ENCODE data around the gene DAB1. TPM values are rescaled to one million over a fixed set of nuclear protein-coding genes. Genes with fewer than 3 reads are reported as not detected.
"Not testable (repeated sequence)": the region's sequence is repeated elsewhere in the genome, so short reads cannot be mapped to it uniquely, and the experiment has no call there.

DAB1 gene
- total RNA-seq, 4 donors from 2014 or later = under 0.01 to 5.9 (median 0.61) TPM

- intact Hi-C loops (cut with DNase I; ENCODE audit: low total_unique reads) = no loop called here
- H3K4me1 ChIP-seq = no peaks in the 10 kb centered on the region
- no peaks in the 10 kb centered on the region for H3K36me3 ChIP-seq
- no peak overlapping the region for H3K4me3 ChIP-seq
- TF ChIP-seq POLR2A (IDR thresholded peaks at IDR 0.05) (no peak), CTCF (IDR thresholded peaks at IDR 0.05) (no peak)
- DNase-seq = no peak
- H3K27me3 ChIP-seq = no peaks in the 10 kb centered on the region
- H3K27ac ChIP-seq = no peak overlapping the region
- H3K9me3 ChIP-seq = no peaks in the 10 kb centered on the region
Observed at GRCh38 chr1:57344265-57344664, 79.6 kb downstream of the DAB1 start.

GRCh38 chr1:57343298-57343915 lies 80.5 kb downstream of the DAB1 start:
- DNase-seq; H3K36me3 ChIP-seq; H3K9me3 ChIP-seq; H3K27me3 ChIP-seq; H3K4me3 ChIP-seq; intact Hi-C loops (cut with DNase I; ENCODE audit: low total_unique reads); H3K4me1 ChIP-seq; H3K27ac ChIP-seq: not testable (repeated sequence)

- DNase-seq = no peak
- Histone ChIP-seq H3K36me3 (no peaks in the 10 kb centered on the region), H3K27ac (no peak overlapping the region), H3K4me3 (no peak overlapping the region), H3K4me1 (no peaks in the 10 kb centered on the region), H3K9me3 (no peaks in the 10 kb centered on the region), H3K27me3 (no peaks in the 10 kb centered on the region)
- TF ChIP-seq POLR2A (IDR thresholded peaks at IDR 0.05) = no peak
- TF ChIP-seq CTCF (IDR thresholded peaks at IDR 0.05) = no peak
- intact Hi-C loops (cut with DNase I; ENCODE audit: low total_unique reads) = no loop called here
Observed at GRCh38 chr1:57341721-57342120, 82.1 kb downstream of the DAB1 start.

- no peak for TF ChIP-seq CTCF (IDR thresholded peaks at IDR 0.05)
- TF ChIP-seq POLR2A (IDR thresholded peaks at IDR 0.05) = no peak
- no peak overlapping the region for H3K4me3 ChIP-seq
- H3K9me3 ChIP-seq = no peaks in the 10 kb centered on the region
- no peak for DNase-seq
- no peaks in the 10 kb centered on the region for H3K36me3 ChIP-seq
- H3K4me1 ChIP-seq = no peaks in the 10 kb centered on the region
- no peaks in the 10 kb centered on the region for H3K27me3 ChIP-seq
- intact Hi-C loops (cut with DNase I; ENCODE audit: low total_unique reads) = no loop called here
- H3K27ac ChIP-seq = no peak overlapping the region
Observed at GRCh38 chr1:57340334-57341070, 83.4 kb downstream of the DAB1 start.

- no peaks in the 10 kb centered on the region for H3K4me1 ChIP-seq
- no peaks in the 10 kb centered on the region for H3K9me3 ChIP-seq
- no peak overlapping the region for H3K27ac ChIP-seq
- H3K4me3 ChIP-seq = no peak overlapping the region
- no peak for TF ChIP-seq POLR2A (IDR thresholded peaks at IDR 0.05)
- no peak for TF ChIP-seq CTCF (IDR thresholded peaks at IDR 0.05)
- DNase-seq = no peak
- H3K36me3 ChIP-seq = no peaks in the 10 kb centered on the region
- no peaks in the 10 kb centered on the region for H3K27me3 ChIP-seq
- intact Hi-C loops (cut with DNase I; ENCODE audit: low total_unique reads) = no loop called here
Observed at GRCh38 chr1:57337623-57338022, 86.2 kb downstream of the DAB1 start.
